Pulmonary artery endothelial cell (primary cell): Measurements from ENCODE around the gene MYBPHL. TPM values are rescaled to one million over a fixed set of nuclear protein-coding genes. Genes with fewer than 3 reads are reported as not detected.
"Not testable (repeated sequence)": the region's sequence is repeated elsewhere in the genome, so short reads cannot be mapped to it uniquely, and the experiment has no call there.

Experiments used
- DNase-seq: peaks from one replicate; pipeline ENCODE4 v3.0.0-alpha.2; 2011; ENCODE audit warnings: low read depth, low spot score
- total RNA-seq: library from RNA; depleted of rRNA; stranded (reverse); fragments of >200 nt; gene quantifications from 2 replicates; pipeline ENCODE4 v1.2.3, GENCODE V29; 2014

MYBPHL gene
- total RNA-seq, 1 donor from 2014 or later = not detected

- DNase-seq = no peak
Observed at GRCh38 chr1:109307274-109308021, 637 bp upstream of the MYBPHL start.

- not testable (repeated sequence) for DNase-seq
Observed at GRCh38 chr1:109305991-109306390, 820 bp downstream of the MYBPHL start.

- no peak for DNase-seq
Observed at GRCh38 chr1:109304226-109304920, 2.4 kb downstream of the MYBPHL start.

GRCh38 chr1:109301874-109302273, 4.9 kb downstream of the MYBPHL start:
- DNase-seq = no peak

- no peak for DNase-seq
Observed at GRCh38 chr1:109300650-109301151, 6.1 kb downstream of the MYBPHL start.

- no peak for DNase-seq
Observed at GRCh38 chr1:109299558-109300343, 7.1 kb downstream of the MYBPHL start.

- no peak for DNase-seq
Observed at GRCh38 chr1:109298666-109299557, 7.9 kb downstream of the MYBPHL start.

- no peak for DNase-seq
Observed at GRCh38 chr1:109296782-109297181, 10.0 kb downstream of the MYBPHL start.

- no peak for DNase-seq
Observed at GRCh38 chr1:109295712-109296415, 10.9 kb downstream of the MYBPHL start.

GRCh38 chr1:109294481-109294880, 12.3 kb downstream of the MYBPHL start:
- DNase-seq = no peak

GRCh38 chr1:109293026-109293425, 13.8 kb downstream of the MYBPHL start:
- DNase-seq = no peak

- DNase-seq = no peak
Observed at GRCh38 chr1:109292364-109292763, 14.4 kb downstream of the MYBPHL start.

- DNase-seq = no peak
Observed at GRCh38 chr1:109290998-109291397, 15.8 kb downstream of the MYBPHL start.

GRCh38 chr1:109290137-109290536, 16.7 kb downstream of the MYBPHL start:
- no peak for DNase-seq

GRCh38 chr1:109286762-109287161, 20.0 kb downstream of the MYBPHL start:
- DNase-seq = not testable (repeated sequence)

- DNase-seq = no peak
Observed at GRCh38 chr1:109283748-109284600, 22.8 kb downstream of the MYBPHL start.

GRCh38 chr1:109282952-109283747, 23.7 kb downstream of the MYBPHL start, which contains the start of gene PSRC1:
TSS of gene PSRC1 (minus strand) at chr1:109283145.
- peak; percentile 66 for DNase-seq

GRCh38 chr1:109282497-109282951, 24.3 kb downstream of the MYBPHL start:
- no peak for DNase-seq
